ENCODE data around the gene TRIB2. TPM values are rescaled to one million over a fixed set of nuclear protein-coding genes. Genes with fewer than 3 reads are reported as not detected.

Gene TRIB2
- total RNA-seq, 4 donors from 2014 or later = 29.7 to 61.3 (median 40.6) TPM

- Histone ChIP-seq H3K9me3 (no peaks in the 10 kb centered on the region), H3K27me3 (peaks cover 7% of the 10 kb centered on the region), H3K36me3 (no peaks in the 10 kb centered on the region), H3K4me3 (no peak overlapping the region), H3K4me1 (peaks cover 42% of the 10 kb centered on the region), H3K27ac (peak overlapping the region; percentile 90)
- no peak for TF ChIP-seq POLR2A (IDR thresholded peaks at IDR 0.05)
- peak in 2 of 3 donors; percentile 9 to 33 for TF ChIP-seq POLR2AphosphoS5 (IDR thresholded peaks at IDR 0.05)
- 52% methylated on average over 10 of the region's 10 CpGs for WGBS
- DNase-seq (ENCODE audit: low spot score in 2 of 2) = no peak
Observed at GRCh38 chr2:12714391-12715221, 2.1 kb upstream of the TRIB2 start.

- H3K36me3 ChIP-seq = no peaks in the 10 kb centered on the region
- H3K4me3 ChIP-seq = peak overlapping the region; percentile 65
- H3K4me1 ChIP-seq = peaks cover 49% of the 10 kb centered on the region
- DNase-seq (ENCODE audit: low spot score in 2 of 2) = no peak
- peaks cover 7% of the 10 kb centered on the region for H3K27me3 ChIP-seq
- WGBS = 53% methylated on average over 14 of the region's 14 CpGs
- TF ChIP-seq POLR2AphosphoS5 (IDR thresholded peaks at IDR 0.05) (no peak), EP300 (IDR thresholded peaks at IDR 0.05) (no peak), POLR2A (IDR thresholded peaks at IDR 0.05) (no peak), CTCF (IDR thresholded peaks at IDR 0.05) (no peak)
- H3K9me3 ChIP-seq = no peaks in the 10 kb centered on the region
- peak overlapping the region; percentile 90 for H3K27ac ChIP-seq
Observed at GRCh38 chr2:12715258-12716031, 1.3 kb upstream of the TRIB2 start.

- H3K36me3 ChIP-seq = no peaks in the 10 kb centered on the region
- TF ChIP-seq EP300 (IDR thresholded peaks at IDR 0.05) (no peak), POLR2A (IDR thresholded peaks at IDR 0.05) (no peak), POLR2AphosphoS5 (IDR thresholded peaks at IDR 0.05) (no peak), CTCF (IDR thresholded peaks at IDR 0.05) (peak in 1 of 2 donors; percentile 51)
- DNase-seq (ENCODE audit: low spot score in 2 of 2) = peak in 1 of 2 donors; percentile 78
- peaks cover 7% of the 10 kb centered on the region for H3K27me3 ChIP-seq
- H3K27ac ChIP-seq = peak overlapping the region; percentile 90
- WGBS = 16% methylated on average over 3 of the region's 3 CpGs
- H3K4me3 ChIP-seq = peak overlapping the region; percentile 65
- peaks cover 54% of the 10 kb centered on the region for H3K4me1 ChIP-seq
- no peaks in the 10 kb centered on the region for H3K9me3 ChIP-seq
Observed at GRCh38 chr2:12716032-12716281, 779 bp upstream of the TRIB2 start.

GRCh38 chr2:12717191-12718014, 667 bp downstream of the TRIB2 start:
- WGBS = under 1% methylated on average over 57 of the region's 74 CpGs
- peaks cover 7% of the 10 kb centered on the region for H3K27me3 ChIP-seq
- TF ChIP-seq CTCF (IDR thresholded peaks at IDR 0.05) (no peak), POLR2A (IDR thresholded peaks at IDR 0.05) (no peak), POLR2AphosphoS5 (IDR thresholded peaks at IDR 0.05) (peak in 1 of 3 donors; percentile 20)
- DNase-seq (ENCODE audit: low spot score in 2 of 2) = no peak
- no peaks in the 10 kb centered on the region for H3K36me3 ChIP-seq
- peaks cover 66% of the 10 kb centered on the region for H3K4me1 ChIP-seq
- no peaks in the 10 kb centered on the region for H3K9me3 ChIP-seq
- H3K4me3 ChIP-seq = peak overlapping the region; percentile 65
- peak overlapping the region; percentile 90 for H3K27ac ChIP-seq

- under 1% methylated on average over 45 of the region's 50 CpGs for WGBS
- no peaks in the 10 kb centered on the region for H3K36me3 ChIP-seq
- H3K27ac ChIP-seq = peak overlapping the region; percentile 90
- peaks cover 66% of the 10 kb centered on the region for H3K4me1 ChIP-seq
- peaks cover 7% of the 10 kb centered on the region for H3K27me3 ChIP-seq
- no peak for DNase-seq (ENCODE audit: low spot score in 2 of 2)
- H3K4me3 ChIP-seq = peak overlapping the region; percentile 65
- TF ChIP-seq POLR2A (IDR thresholded peaks at IDR 0.05) (no peak), POLR2AphosphoS5 (IDR thresholded peaks at IDR 0.05) (no peak), EP300 (IDR thresholded peaks at IDR 0.05) (no peak), CTCF (IDR thresholded peaks at IDR 0.05) (no peak)
- H3K9me3 ChIP-seq = no peaks in the 10 kb centered on the region
Observed at GRCh38 chr2:12718015-12718671, 1.4 kb downstream of the TRIB2 start.
